Osteocyte (in vitro differentiated cells): ENCODE results near the gene PTPRG. TPM values are rescaled to one million over a fixed set of nuclear protein-coding genes. Genes with fewer than 3 reads are reported as not detected.

Experiments used
- DNase-seq: peaks from one replicate; pipeline ENCODE4 v3.0.0; 2021; ENCODE audit warnings: mixed read lengths; ENCODE audit not compliant: unreplicated experiment; ENCODE audit errors: extremely low spot score
- H3K27ac Mint-ChIP-seq: one replicate; pipeline ENCODE4 v1.8.0; 2021; ENCODE audit warnings: mild to moderate bottlenecking, mixed read lengths; ENCODE audit not compliant: unreplicated experiment
- H3K27me3 Mint-ChIP-seq: one replicate; pipeline ENCODE4 v1.8.0; 2021; ENCODE audit warnings: mixed read lengths; ENCODE audit not compliant: unreplicated experiment
- H3K36me3 Mint-ChIP-seq: one replicate; pipeline ENCODE4 v1.8.0; 2021; ENCODE audit warnings: mixed read lengths; ENCODE audit not compliant: unreplicated experiment
- H3K4me1 Mint-ChIP-seq: one replicate; pipeline ENCODE4 v1.8.0; 2021; ENCODE audit warnings: mixed read lengths; ENCODE audit not compliant: unreplicated experiment
- H3K4me3 Mint-ChIP-seq: one replicate; pipeline ENCODE4 v1.8.0; 2021; ENCODE audit warnings: mild to moderate bottlenecking, moderate library complexity, mixed read lengths; ENCODE audit not compliant: unreplicated experiment
- H3K9me3 Mint-ChIP-seq: one replicate; pipeline ENCODE4 v1.8.0; 2021; ENCODE audit warnings: mixed read lengths; ENCODE audit not compliant: unreplicated experiment
- CTCF ChIP-seq: fragments of 200-600 bp; sonication (generic); IDR thresholded peaks from 2 replicates; pipeline ENCODE4 v1.5.0; 2021; ENCODE audit warnings: antibody characterized with exemption, mild to moderate bottlenecking, moderate library complexity
- total RNA-seq: library from RNA; stranded (reverse); gene quantifications from 2 replicates; pipeline ENCODE4 v1.2.1, GENCODE V29; 2021

Gene PTPRG
- total RNA-seq, 1 donor from 2014 or later, result 48.1 TPM

GRCh38 chr3:62139957-62140356, 578.6 kb downstream of the PTPRG start:
- Mint-ChIP-seq H3K27ac (no peak overlapping the region), H3K4me1 (no peaks in the 10 kb centered on the region), H3K4me3 (no peak overlapping the region), H3K9me3 (no peaks in the 10 kb centered on the region), H3K27me3 (no peaks in the 10 kb centered on the region), H3K36me3 (no peaks in the 10 kb centered on the region)
- DNase-seq, result no peak
- TF ChIP-seq CTCF, result no peak

- Mint-ChIP-seq H3K27me3 (no peaks in the 10 kb centered on the region), H3K36me3 (no peaks in the 10 kb centered on the region), H3K4me1 (no peaks in the 10 kb centered on the region), H3K9me3 (no peaks in the 10 kb centered on the region), H3K27ac (no peak overlapping the region), H3K4me3 (no peak overlapping the region)
- DNase-seq, result no peak
- no peak for TF ChIP-seq CTCF
Observed at GRCh38 chr3:62142331-62143085, 581.1 kb downstream of the PTPRG start.

GRCh38 chr3:62143843-62144450, 582.6 kb downstream of the PTPRG start:
- Mint-ChIP-seq H3K4me1 (no peaks in the 10 kb centered on the region), H3K36me3 (no peaks in the 10 kb centered on the region), H3K9me3 (no peaks in the 10 kb centered on the region), H3K27ac (no peak overlapping the region), H3K27me3 (no peaks in the 10 kb centered on the region), H3K4me3 (no peak overlapping the region)
- DNase-seq, result no peak
- no peak for TF ChIP-seq CTCF

GRCh38 chr3:62144482-62144881, 583.1 kb downstream of the PTPRG start:
- H3K4me1 Mint-ChIP-seq, result no peaks in the 10 kb centered on the region

More at GRCh38 chr3:62144482-62144881, 583.1 kb downstream of the PTPRG start:
- no peak for TF ChIP-seq CTCF
- H3K4me3 Mint-ChIP-seq, result no peak overlapping the region
- H3K27me3 Mint-ChIP-seq, result no peaks in the 10 kb centered on the region
- no peaks in the 10 kb centered on the region for H3K36me3 Mint-ChIP-seq
- no peak overlapping the region for H3K27ac Mint-ChIP-seq
- no peaks in the 10 kb centered on the region for H3K9me3 Mint-ChIP-seq
- no peak for DNase-seq
